ENCODE measurements around the gene IGSF21. TPM values are rescaled to one million over a fixed set of nuclear protein-coding genes. Genes with fewer than 3 reads are reported as not detected.

IGSF21 gene
- total and polyA plus RNA-seq, 10 of the 15 experiments (the other 5 are each of a cell fraction or from before 2014, with no cell fraction given), result 0.03 to 0.49 TPM; not detected in 8

GRCh38 chr1:18343581-18343980, 236.0 kb downstream of the IGSF21 start:
- no peaks in the 10 kb centered on the region for H3K79me2 ChIP-seq (ENCODE audit: control insufficient read depth, insufficient read depth, low read length)
- H3K9ac ChIP-seq (ENCODE audit: control insufficient read depth, insufficient read depth, low read length), result no peak overlapping the region
- H3K9me3 ChIP-seq (replicated peaks; ENCODE audit: control insufficient read depth, insufficient read depth, low read length), result no peaks in the 10 kb centered on the region; the same call in 2 of the 3 replicates
- no peak for ATAC-seq
- RAD21 ChIA-PET (ENCODE audit: unreplicated experiment), result no interaction called here
- POLR2A ChIA-PET, result interaction anchor here (1.0 kb wide), 1 partner anchor 10 kb away, joined by 3 read pairs; no protein-coding TSS in a partner anchor
- CTCF ChIA-PET, result no interaction called here
- H3K4me2 ChIP-seq (ENCODE audit: control insufficient read depth, insufficient read depth), result no peak overlapping the region
- intact Hi-C loops (cut with micrococcal nuclease; ENCODE audit: unreplicated experiment), result no loop called here
- no peaks in the 10 kb centered on the region for H3K36me3 ChIP-seq (ENCODE audit: control insufficient read depth in 2 of 2, insufficient read depth in 2 of 2, low read length in 1 of 2)
- H3K27ac ChIP-seq (ENCODE audit: control insufficient read depth, insufficient read depth), result no peak overlapping the region
- H2AFZ ChIP-seq (ENCODE audit: control insufficient read depth, low read depth, low read length), result no peak overlapping the region
- BruUV-seq (replicated peaks), result no TSS peak
- SMC1A ChIA-PET (ENCODE audit: uncharacterized antibody, unreplicated experiment), result interaction anchor here (1.5 kb wide), 1 partner anchor 45 kb away, joined by 3 read pairs; no protein-coding TSS in a partner anchor
- no peak overlapping the region for H3K4me3 ChIP-seq
- DNase-seq (ENCODE audit: low read depth, low spot score), result no peak
- H4K20me1 ChIP-seq (ENCODE audit: control insufficient read depth, insufficient read depth), result no peaks in the 10 kb centered on the region
- H3K4me1 ChIP-seq (ENCODE audit: control insufficient read depth, insufficient read depth, low read length), result peaks cover 31% of the 10 kb centered on the region
- no peak for FAIRE-seq
- TF ChIP-seq RAD51 (IDR thresholded peaks at IDR 0.05) (no peak), ESRRA (IDR thresholded peaks at IDR 0.05; ENCODE audit: low read length) (no peak), ZBTB33 (IDR thresholded peaks at IDR 0.05) (no peak)
- in situ Hi-C loops (cut with MboI), result no loop called here
- 10% methylated on average over 5 of the region's 5 CpGs for WGBS (ENCODE audit: insufficient coverage, insufficient replicate concordance, low lambda C conversion rate, missing lambda C conversion rate)
- H3K27me3 ChIP-seq (replicated peaks in 1 of 2; ENCODE audit: control insufficient read depth in 2 of 2, insufficient read depth in 2 of 2, low read length in 1 of 2), result no peaks in the 10 kb centered on the region

- Histone ChIP-seq H3K9ac (ENCODE audit: control insufficient read depth, insufficient read depth, low read length) (no peak overlapping the region), H3K79me2 (ENCODE audit: control insufficient read depth, insufficient read depth, low read length) (no peaks in the 10 kb centered on the region), H3K27ac (ENCODE audit: control insufficient read depth, insufficient read depth) (no peak overlapping the region), H3K27me3 (replicated peaks in 1 of 2; ENCODE audit: control insufficient read depth in 2 of 2, insufficient read depth in 2 of 2, low read length in 1 of 2) (no peaks in the 10 kb centered on the region), H2AFZ (ENCODE audit: control insufficient read depth, low read depth, low read length) (no peak overlapping the region), H3K4me3 (no peak overlapping the region), H3K36me3 (ENCODE audit: control insufficient read depth in 2 of 2, insufficient read depth in 2 of 2, low read length in 1 of 2) (no peaks in the 10 kb centered on the region), H3K4me1 (ENCODE audit: control insufficient read depth, insufficient read depth, low read length) (peaks cover 27% of the 10 kb centered on the region), H3K9me3 (replicated peaks; ENCODE audit: control insufficient read depth, insufficient read depth, low read length) (no peaks in the 10 kb centered on the region; the same call in 2 of the 3 replicates), H3K4me2 (ENCODE audit: control insufficient read depth, insufficient read depth) (no peak overlapping the region), H4K20me1 (ENCODE audit: control insufficient read depth, insufficient read depth) (no peaks in the 10 kb centered on the region)
- POLR2A ChIA-PET, result interaction anchor here (1.0 kb wide), 1 partner anchor 9 kb away, joined by 3 read pairs; no protein-coding TSS in a partner anchor
- FAIRE-seq (no peak), DNase-seq (ENCODE audit: low read depth, low spot score) (no peak), ATAC-seq (no peak)
- CTCF ChIA-PET, result interaction anchor here (1.2 kb wide), 1 partner anchor 8 kb away, joined by 3 read pairs; no protein-coding TSS in a partner anchor
- WGBS (ENCODE audit: insufficient coverage, insufficient replicate concordance, low lambda C conversion rate, missing lambda C conversion rate), result 0% methylated on average over 3 of the region's 3 CpGs
- no TSS peak for BruUV-seq (replicated peaks)
- intact Hi-C loops (cut with micrococcal nuclease; ENCODE audit: unreplicated experiment), result no loop called here
- RAD21 ChIA-PET (ENCODE audit: unreplicated experiment), result no interaction called here
- SMC1A ChIA-PET (ENCODE audit: uncharacterized antibody, unreplicated experiment), result no interaction called here
- in situ Hi-C loops (cut with MboI), result no loop called here
- no peak for TF ChIP-seq ZNF622 (IDR thresholded peaks at IDR 0.05)
- TF ChIP-seq GATAD2B (conservative IDR thresholded peaks at IDR 0.05; ENCODE audit: low read depth), result no peak
- TF ChIP-seq SMAD1 (IDR thresholded peaks at IDR 0.05; ENCODE audit: low read depth, partially characterized antibody), result no peak
- TF ChIP-seq IRF5 (IDR thresholded peaks at IDR 0.05; ENCODE audit: borderline replicate concordance), result no peak
- TF ChIP-seq TAF1 (IDR thresholded peaks at IDR 0.05; ENCODE audit: borderline replicate concordance, low read depth, low read length), result no peak
- TF ChIP-seq ZNF24 (IDR thresholded peaks at IDR 0.05), result no peak
- TF ChIP-seq SMC3 (IDR thresholded peaks at IDR 0.05; ENCODE audit: borderline replicate concordance, low read length), result no peak
- TF ChIP-seq NFXL1 (IDR thresholded peaks at IDR 0.05; ENCODE audit: borderline replicate concordance), result no peak
- no peak for TF ChIP-seq ELK1 (IDR thresholded peaks at IDR 0.05; ENCODE audit: low read depth, low read length)
- TF ChIP-seq TCF3 (IDR thresholded peaks at IDR 0.05; ENCODE audit: borderline replicate concordance, insufficient read depth, low read depth, low read length), result no peak
- TF ChIP-seq MTA3 (IDR thresholded peaks at IDR 0.05; ENCODE audit: borderline replicate concordance, low read length), result no peak
- TF ChIP-seq ZNF384 (IDR thresholded peaks at IDR 0.05; ENCODE audit: borderline replicate concordance, low read depth, low read length), result no peak
Observed at GRCh38 chr1:18344755-18345154, 237.2 kb downstream of the IGSF21 start.

Data from GM12878 (cell line).